HEK293 (cell line): ENCODE results near the gene AIFM3.
A peak's percentile ranks its signal among the peaks of the same experiment; 100 is the strongest.

Experiments
- CTCF ChIA-PET: fragments of 350-600 bp; formaldehyde crosslinking; extraction: SDS; loops from one replicate; lab custom pipeline; 2021; ENCODE audit warnings: antibody characterized with exemption; lab: Yijun Ruan, JAX
- POLR2A ChIA-PET: fragments of 300-600 bp; formaldehyde crosslinking; extraction: SDS; loops from one replicate; lab custom pipeline; 2020; ENCODE audit warnings: antibody characterized with exemption, inconsistent platforms; lab: Yijun Ruan, JAX
- H3K27ac ChIP-seq: fragments of 200-500 bp; sonication (Bioruptor generic); 2 replicates; pipeline ENCODE4 v1.5.1; 2014; ENCODE audit warnings: low read depth, low read length, control low read depth, inconsistent platforms; ENCODE audit errors: extremely low read depth
- H3K36me3 ChIP-seq, 2 experiments: fragments of 200-500 bp in 1 of 2; sonication (Bioruptor generic) in 1 of 2; 1 replicate in 1 of 2; 2 replicates in 1 of 2; pipeline ENCODE4 v1.5.1; 2014 to 2017; ENCODE audit warnings: inconsistent platforms in 2 of 2, low read length in 2 of 2; ENCODE audit not compliant: control insufficient read depth in 2 of 2, insufficient read depth in 1 of 2
- H3K4me1 ChIP-seq: fragments of 200-500 bp; sonication (Bioruptor generic); 2 replicates; pipeline ENCODE4 v1.5.1; 2014; ENCODE audit warnings: mild to moderate bottlenecking, low read length, inconsistent platforms; ENCODE audit not compliant: control insufficient read depth, insufficient read depth
- H3K4me3 ChIP-seq: 2 replicates; pipeline ENCODE4 v1.5.1; 2011; ENCODE audit warnings: low read depth, mild to moderate bottlenecking, control low read depth, low read length, moderate library complexity
- H3K9me3 ChIP-seq: fragments of 200-500 bp; sonication (Bioruptor generic); 2 replicates; pipeline ENCODE4 v1.5.1; 2014; ENCODE audit warnings: low read depth, low read length, inconsistent platforms; ENCODE audit not compliant: control insufficient read depth, insufficient read depth
- GLI4 ChIP-seq: fragments of 450-650 bp; formaldehyde crosslinking; IDR thresholded peaks from 2 replicates; pipeline ENCODE4 v1.5.1; 2016; ENCODE audit warnings: missing biosample characterization, missing genetic modification characterization
- GLIS2 ChIP-seq: fragments of 450-650 bp; formaldehyde crosslinking; IDR thresholded peaks from 2 replicates; pipeline ENCODE4 v1.5.1; 2016; ENCODE audit warnings: missing biosample characterization, missing genetic modification characterization
- KLF16 ChIP-seq: fragments of 450-650 bp; formaldehyde crosslinking; IDR thresholded peaks from 2 replicates; pipeline ENCODE4 v1.5.1; 2017; ENCODE audit warnings: missing biosample characterization, missing genetic modification characterization
- KLF8 ChIP-seq: fragments of 450-650 bp; formaldehyde crosslinking; IDR thresholded peaks from 2 replicates; pipeline ENCODE4 v1.5.1; 2016; ENCODE audit warnings: missing biosample characterization, missing genetic modification characterization
- ZNF302 ChIP-seq: fragments of 450-650 bp; formaldehyde crosslinking; IDR thresholded peaks from 2 replicates; pipeline ENCODE4 v1.5.1; 2016; ENCODE audit warnings: missing biosample characterization, missing genetic modification characterization, low read depth
- ZNF555 ChIP-seq: fragments of 450-650 bp; formaldehyde crosslinking; conservative IDR thresholded peaks from 2 replicates; pipeline ENCODE4 v1.5.1; 2017; ENCODE audit warnings: missing biosample characterization, mild to moderate bottlenecking, missing genetic modification characterization, inconsistent platforms
- ZNF561 ChIP-seq: fragments of 450-650 bp; IDR thresholded peaks from 2 replicates; pipeline ENCODE4 v1.5.1; 2018; ENCODE audit warnings: missing biosample characterization, missing genetic modification characterization, borderline replicate concordance
- ZNF624 ChIP-seq: fragments of 450-650 bp; formaldehyde crosslinking; IDR thresholded peaks from 2 replicates; pipeline ENCODE4 v1.5.1; 2017; ENCODE audit warnings: missing biosample characterization, missing genetic modification characterization
- ZNF664 ChIP-seq: fragments of 450-650 bp; formaldehyde crosslinking; IDR thresholded peaks from 2 replicates; pipeline ENCODE4 v1.5.1; 2016; ENCODE audit warnings: missing biosample characterization, missing genetic modification characterization
- ZNF830 ChIP-seq: fragments of 450-650 bp; IDR thresholded peaks from 2 replicates; pipeline ENCODE4 v1.5.0; 2018; ENCODE audit warnings: missing biosample characterization, missing genetic modification characterization, low read depth, mild to moderate bottlenecking, moderate library complexity
- ZNF843 ChIP-seq: fragments of 450-650 bp; formaldehyde crosslinking; IDR thresholded peaks from 2 replicates; pipeline ENCODE4 v1.5.1; 2016; ENCODE audit warnings: missing biosample characterization, missing genetic modification characterization
- TF ChIP-seq, protein P1 (sequence below): fragments of 450-650 bp; formaldehyde crosslinking; IDR thresholded peaks from 2 replicates; pipeline ENCODE4 v1.5.1; 2016; ENCODE audit warnings: missing biosample characterization, missing genetic modification characterization, borderline replicate concordance
- TF ChIP-seq, protein P2 (sequence below): fragments of 450-650 bp; formaldehyde crosslinking; IDR thresholded peaks from 2 replicates; pipeline ENCODE4 v1.5.1; 2016; ENCODE audit warnings: missing biosample characterization, missing genetic modification characterization
- TF ChIP-seq, protein P3 (sequence below): fragments of 450-650 bp; formaldehyde crosslinking; IDR thresholded peaks from 2 replicates; pipeline ENCODE4 v1.5.1; 2016; ENCODE audit warnings: missing biosample characterization, missing genetic modification characterization, borderline replicate concordance
- TF ChIP-seq, protein P4 (sequence below): fragments of 450-650 bp; formaldehyde crosslinking; optimal IDR thresholded peaks from 2 replicates; pipeline ENCODE3; 2016; ENCODE audit warnings: missing biosample characterization, mild to moderate bottlenecking, missing genetic modification characterization

Gene AIFM3

DNA sequence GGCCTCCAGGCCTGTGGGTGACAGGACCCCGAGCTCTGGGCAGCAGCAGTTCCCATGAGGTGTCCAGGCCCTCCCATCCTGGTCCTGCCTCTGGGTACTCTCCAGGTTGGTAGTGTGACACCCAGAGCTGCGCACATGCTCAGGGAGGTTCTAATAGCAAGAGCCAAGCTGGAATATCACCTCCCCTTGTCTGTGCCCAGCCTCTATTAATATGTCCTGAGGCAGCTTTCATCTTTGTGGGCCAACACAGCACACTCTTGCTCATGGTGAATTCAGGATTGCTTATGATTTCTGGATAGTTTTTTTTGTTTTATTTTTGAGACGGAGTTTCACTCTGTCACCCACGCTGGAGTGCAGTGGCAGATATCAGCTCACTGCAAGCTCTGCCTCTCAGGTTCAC, 51.3 kb downstream of the AIFM3 start:
- no peak overlapping the region for H3K4me3 ChIP-seq
- H3K9me3 ChIP-seq: no peaks in the 10 kb centered on the region
- no peaks in the 10 kb centered on the region for H3K36me3 ChIP-seq
- CTCF ChIA-PET: interaction anchor here (0.7 kb wide), 2 partner anchors 74 to 81 kb away, joined by 3 read pairs; no protein-coding TSS in a partner anchor
- H3K4me1 ChIP-seq: no peaks in the 10 kb centered on the region
- TF ChIP-seq GLI4 (tag by site-specific recombination): no peak
- no peak overlapping the region for H3K27ac ChIP-seq
- POLR2A ChIA-PET: no interaction called here

DNA sequence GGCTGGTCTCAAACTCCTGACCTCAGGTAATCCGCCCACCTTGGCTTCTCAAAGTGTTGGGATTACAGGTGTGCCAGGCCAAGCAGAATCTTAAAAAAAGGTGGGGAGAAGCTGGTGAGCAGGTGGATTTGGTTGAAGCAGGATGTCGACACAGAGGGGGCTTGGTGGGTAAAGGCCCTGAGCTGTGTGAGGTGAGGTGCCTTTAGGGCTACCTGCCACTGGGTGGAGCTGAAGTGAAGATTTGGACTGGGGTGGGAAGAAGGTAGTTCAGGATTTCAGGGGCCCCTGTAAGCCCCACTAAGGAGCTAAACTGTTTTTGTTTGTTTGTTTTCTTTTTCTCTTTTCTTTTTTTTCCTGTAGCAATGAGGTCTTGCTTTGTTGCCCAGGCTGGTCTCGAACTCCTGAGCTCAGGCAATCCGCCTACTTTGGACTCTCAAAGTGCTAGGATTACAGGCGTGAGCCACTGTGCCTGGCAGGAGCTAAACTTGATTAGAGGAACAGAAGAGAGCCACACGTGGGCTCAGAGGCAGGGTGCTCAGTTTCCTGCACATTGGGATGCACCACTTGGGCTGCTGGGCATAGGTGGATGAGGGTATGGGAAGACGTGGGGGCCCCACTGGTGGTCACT, 53.9 kb downstream of the AIFM3 start:
- Histone ChIP-seq H3K4me1 (no peaks in the 10 kb centered on the region), H3K36me3 (no peaks in the 10 kb centered on the region), H3K27ac (no peak overlapping the region), H3K9me3 (no peaks in the 10 kb centered on the region), H3K4me3 (no peak overlapping the region)
- ChIA-PET POLR2A (interaction anchor here (1.3 to 1.5 kb wide), 2 partner anchors 19 to 39 kb away, joined by 4 to 7 read pairs; partner anchors contain the start of genes LZTR1 and THAP7), CTCF (interaction anchor here (0.5 to 2.0 kb wide), 24 partner anchors 8 to 1024 kb away, joined by 3 to 10 read pairs (median 4); no protein-coding TSS in a partner anchor)
- peak; percentile 30; the same call in 1 of the 2 replicates for TF ChIP-seq GLIS2 (tag by site-specific recombination)
- TF ChIP-seq KLF8: no peak
- TF ChIP-seq, protein P1, sequence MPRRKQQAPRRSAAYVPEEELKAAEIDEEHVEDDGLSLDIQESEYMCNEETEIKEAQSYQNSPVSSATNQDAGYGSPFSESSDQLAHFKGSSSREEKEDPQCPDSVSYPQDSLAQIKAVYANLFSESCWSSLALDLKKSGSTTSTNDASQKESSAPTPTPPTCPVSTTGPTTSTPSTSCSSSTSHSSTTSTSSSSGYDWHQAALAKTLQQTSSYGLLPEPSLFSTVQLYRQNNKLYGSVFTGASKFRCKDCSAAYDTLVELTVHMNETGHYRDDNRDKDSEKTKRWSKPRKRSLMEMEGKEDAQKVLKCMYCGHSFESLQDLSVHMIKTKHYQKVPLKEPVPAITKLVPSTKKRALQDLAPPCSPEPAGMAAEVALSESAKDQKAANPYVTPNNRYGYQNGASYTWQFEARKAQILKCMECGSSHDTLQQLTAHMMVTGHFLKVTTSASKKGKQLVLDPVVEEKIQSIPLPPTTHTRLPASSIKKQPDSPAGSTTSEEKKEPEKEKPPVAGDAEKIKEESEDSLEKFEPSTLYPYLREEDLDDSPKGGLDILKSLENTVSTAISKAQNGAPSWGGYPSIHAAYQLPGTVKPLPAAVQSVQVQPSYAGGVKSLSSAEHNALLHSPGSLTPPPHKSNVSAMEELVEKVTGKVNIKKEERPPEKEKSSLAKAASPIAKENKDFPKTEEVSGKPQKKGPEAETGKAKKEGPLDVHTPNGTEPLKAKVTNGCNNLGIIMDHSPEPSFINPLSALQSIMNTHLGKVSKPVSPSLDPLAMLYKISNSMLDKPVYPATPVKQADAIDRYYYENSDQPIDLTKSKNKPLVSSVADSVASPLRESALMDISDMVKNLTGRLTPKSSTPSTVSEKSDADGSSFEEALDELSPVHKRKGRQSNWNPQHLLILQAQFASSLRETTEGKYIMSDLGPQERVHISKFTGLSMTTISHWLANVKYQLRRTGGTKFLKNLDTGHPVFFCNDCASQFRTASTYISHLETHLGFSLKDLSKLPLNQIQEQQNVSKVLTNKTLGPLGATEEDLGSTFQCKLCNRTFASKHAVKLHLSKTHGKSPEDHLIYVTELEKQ: no peak
- no peak for TF ChIP-seq KLF16 (tag by site-specific recombination)
- TF ChIP-seq, protein P2, sequence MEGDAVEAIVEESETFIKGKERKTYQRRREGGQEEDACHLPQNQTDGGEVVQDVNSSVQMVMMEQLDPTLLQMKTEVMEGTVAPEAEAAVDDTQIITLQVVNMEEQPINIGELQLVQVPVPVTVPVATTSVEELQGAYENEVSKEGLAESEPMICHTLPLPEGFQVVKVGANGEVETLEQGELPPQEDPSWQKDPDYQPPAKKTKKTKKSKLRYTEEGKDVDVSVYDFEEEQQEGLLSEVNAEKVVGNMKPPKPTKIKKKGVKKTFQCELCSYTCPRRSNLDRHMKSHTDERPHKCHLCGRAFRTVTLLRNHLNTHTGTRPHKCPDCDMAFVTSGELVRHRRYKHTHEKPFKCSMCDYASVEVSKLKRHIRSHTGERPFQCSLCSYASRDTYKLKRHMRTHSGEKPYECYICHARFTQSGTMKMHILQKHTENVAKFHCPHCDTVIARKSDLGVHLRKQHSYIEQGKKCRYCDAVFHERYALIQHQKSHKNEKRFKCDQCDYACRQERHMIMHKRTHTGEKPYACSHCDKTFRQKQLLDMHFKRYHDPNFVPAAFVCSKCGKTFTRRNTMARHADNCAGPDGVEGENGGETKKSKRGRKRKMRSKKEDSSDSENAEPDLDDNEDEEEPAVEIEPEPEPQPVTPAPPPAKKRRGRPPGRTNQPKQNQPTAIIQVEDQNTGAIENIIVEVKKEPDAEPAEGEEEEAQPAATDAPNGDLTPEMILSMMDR (tag by site-specific recombination): peak; percentile 70

DNA sequence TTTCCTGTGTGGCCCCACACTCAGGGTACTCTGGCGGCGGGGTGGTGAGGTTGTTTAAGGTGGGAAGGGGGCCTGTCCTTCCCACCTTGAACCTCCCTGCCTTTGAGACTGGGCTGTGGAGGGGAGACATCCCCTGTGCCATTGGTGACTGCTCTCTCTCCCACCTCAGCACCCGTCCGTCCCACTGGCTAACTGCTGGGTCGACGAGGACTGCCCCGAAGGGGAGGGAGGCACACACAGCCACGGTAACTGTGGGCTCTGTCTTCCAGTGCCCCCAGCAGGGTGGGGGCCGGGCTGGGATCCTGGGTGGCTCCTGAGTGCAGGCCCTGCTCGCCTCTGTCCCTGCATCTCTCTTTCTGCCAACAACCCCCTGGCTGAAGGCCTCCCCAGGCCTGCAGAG, 55.5 kb downstream of the AIFM3 start:
- Histone ChIP-seq H3K36me3 (no peaks in the 10 kb centered on the region), H3K4me3 (no peak overlapping the region), H3K27ac (no peak overlapping the region), H3K9me3 (no peaks in the 10 kb centered on the region), H3K4me1 (no peaks in the 10 kb centered on the region)
- CTCF ChIA-PET: interaction anchor here (1.6 to 2.0 kb wide), 3 partner anchors 16 to 80 kb away, joined by 6 to 10 read pairs (median 6); no protein-coding TSS in a partner anchor
- POLR2A ChIA-PET: no interaction called here
- TF ChIP-seq ZNF843 (tag by site-specific recombination) (no peak), ZNF830 (tag by site-specific recombination) (no peak), ZNF302 (tag by site-specific recombination) (no peak), ZNF624 (tag by site-specific recombination) (no peak), ZNF664 (tag by site-specific recombination) (no peak), ZNF555 (tag by site-specific recombination) (no peak), ZNF561 (tag by site-specific recombination) (no peak)
- TF ChIP-seq, protein P3, sequence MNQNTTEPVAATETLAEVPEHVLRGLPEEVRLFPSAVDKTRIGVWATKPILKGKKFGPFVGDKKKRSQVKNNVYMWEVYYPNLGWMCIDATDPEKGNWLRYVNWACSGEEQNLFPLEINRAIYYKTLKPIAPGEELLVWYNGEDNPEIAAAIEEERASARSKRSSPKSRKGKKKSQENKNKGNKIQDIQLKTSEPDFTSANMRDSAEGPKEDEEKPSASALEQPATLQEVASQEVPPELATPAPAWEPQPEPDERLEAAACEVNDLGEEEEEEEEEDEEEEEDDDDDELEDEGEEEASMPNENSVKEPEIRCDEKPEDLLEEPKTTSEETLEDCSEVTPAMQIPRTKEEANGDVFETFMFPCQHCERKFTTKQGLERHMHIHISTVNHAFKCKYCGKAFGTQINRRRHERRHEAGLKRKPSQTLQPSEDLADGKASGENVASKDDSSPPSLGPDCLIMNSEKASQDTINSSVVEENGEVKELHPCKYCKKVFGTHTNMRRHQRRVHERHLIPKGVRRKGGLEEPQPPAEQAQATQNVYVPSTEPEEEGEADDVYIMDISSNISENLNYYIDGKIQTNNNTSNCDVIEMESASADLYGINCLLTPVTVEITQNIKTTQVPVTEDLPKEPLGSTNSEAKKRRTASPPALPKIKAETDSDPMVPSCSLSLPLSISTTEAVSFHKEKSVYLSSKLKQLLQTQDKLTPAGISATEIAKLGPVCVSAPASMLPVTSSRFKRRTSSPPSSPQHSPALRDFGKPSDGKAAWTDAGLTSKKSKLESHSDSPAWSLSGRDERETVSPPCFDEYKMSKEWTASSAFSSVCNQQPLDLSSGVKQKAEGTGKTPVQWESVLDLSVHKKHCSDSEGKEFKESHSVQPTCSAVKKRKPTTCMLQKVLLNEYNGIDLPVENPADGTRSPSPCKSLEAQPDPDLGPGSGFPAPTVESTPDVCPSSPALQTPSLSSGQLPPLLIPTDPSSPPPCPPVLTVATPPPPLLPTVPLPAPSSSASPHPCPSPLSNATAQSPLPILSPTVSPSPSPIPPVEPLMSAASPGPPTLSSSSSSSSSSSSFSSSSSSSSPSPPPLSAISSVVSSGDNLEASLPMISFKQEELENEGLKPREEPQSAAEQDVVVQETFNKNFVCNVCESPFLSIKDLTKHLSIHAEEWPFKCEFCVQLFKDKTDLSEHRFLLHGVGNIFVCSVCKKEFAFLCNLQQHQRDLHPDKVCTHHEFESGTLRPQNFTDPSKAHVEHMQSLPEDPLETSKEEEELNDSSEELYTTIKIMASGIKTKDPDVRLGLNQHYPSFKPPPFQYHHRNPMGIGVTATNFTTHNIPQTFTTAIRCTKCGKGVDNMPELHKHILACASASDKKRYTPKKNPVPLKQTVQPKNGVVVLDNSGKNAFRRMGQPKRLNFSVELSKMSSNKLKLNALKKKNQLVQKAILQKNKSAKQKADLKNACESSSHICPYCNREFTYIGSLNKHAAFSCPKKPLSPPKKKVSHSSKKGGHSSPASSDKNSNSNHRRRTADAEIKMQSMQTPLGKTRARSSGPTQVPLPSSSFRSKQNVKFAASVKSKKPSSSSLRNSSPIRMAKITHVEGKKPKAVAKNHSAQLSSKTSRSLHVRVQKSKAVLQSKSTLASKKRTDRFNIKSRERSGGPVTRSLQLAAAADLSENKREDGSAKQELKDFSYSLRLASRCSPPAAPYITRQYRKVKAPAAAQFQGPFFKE: no peak
- TF ChIP-seq, protein P4, sequence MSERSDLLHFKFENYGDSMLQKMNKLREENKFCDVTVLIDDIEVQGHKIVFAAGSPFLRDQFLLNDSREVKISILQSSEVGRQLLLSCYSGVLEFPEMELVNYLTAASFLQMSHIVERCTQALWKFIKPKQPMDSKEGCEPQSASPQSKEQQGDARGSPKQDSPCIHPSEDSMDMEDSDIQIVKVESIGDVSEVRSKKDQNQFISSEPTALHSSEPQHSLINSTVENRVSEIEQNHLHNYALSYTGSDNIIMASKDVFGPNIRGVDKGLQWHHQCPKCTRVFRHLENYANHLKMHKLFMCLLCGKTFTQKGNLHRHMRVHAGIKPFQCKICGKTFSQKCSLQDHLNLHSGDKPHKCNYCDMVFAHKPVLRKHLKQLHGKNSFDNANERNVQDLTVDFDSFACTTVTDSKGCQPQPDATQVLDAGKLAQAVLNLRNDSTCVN (tag by site-specific recombination): no peak
- TF ChIP-seq, protein P2 (tag by site-specific recombination): no peak
